H9 (cell line): ENCODE measurements around the gene CDC42. TPM values are rescaled to one million over a fixed set of nuclear protein-coding genes. Genes with fewer than 3 reads are reported as not detected.

Experiments used
- DNase-seq: peaks from one replicate; pipeline ENCODE4 v3.0.0-alpha.2; 2017
- H2AFZ ChIP-seq: one replicate; pipeline ENCODE4 v1.6.1; 2013; ENCODE audit warnings: mild to moderate bottlenecking, low read length, control low read depth, moderate library complexity
- H2AK5ac ChIP-seq: 2 replicates; pipeline ENCODE4 v1.6.1; 2013; ENCODE audit warnings: low read length, control low read depth, mixed read lengths; ENCODE audit not compliant: insufficient read length
- H2BK120ac ChIP-seq: one replicate; pipeline ENCODE4 v1.6.1; 2013; ENCODE audit warnings: low read depth, mild to moderate bottlenecking, low read length, control low read depth, inconsistent platforms; ENCODE audit not compliant: poor library complexity, severe bottlenecking
- H2BK12ac ChIP-seq: 2 replicates; pipeline ENCODE4 v1.6.1; 2013; ENCODE audit warnings: low read length, control low read depth, mixed read lengths, low read depth; ENCODE audit not compliant: insufficient read length
- H2BK15ac ChIP-seq: 2 replicates; pipeline ENCODE4 v1.6.1; 2013; ENCODE audit warnings: low read depth, low read length, control low read depth
- H2BK20ac ChIP-seq: one replicate; pipeline ENCODE4 v1.6.1; 2013; ENCODE audit warnings: low read depth, mild to moderate bottlenecking, low read length, control low read depth, inconsistent platforms; ENCODE audit not compliant: poor library complexity, severe bottlenecking
- H2BK5ac ChIP-seq: 2 replicates; pipeline ENCODE4 v1.6.1; 2013; ENCODE audit warnings: low read length, control low read depth, mixed read lengths; ENCODE audit not compliant: insufficient read length
- H3K14ac ChIP-seq: 2 replicates; pipeline ENCODE4 v1.6.1; 2013; ENCODE audit warnings: low read length, control low read depth; ENCODE audit not compliant: insufficient read depth
- H3K18ac ChIP-seq: 2 replicates; pipeline ENCODE4 v1.6.1; 2013; ENCODE audit warnings: low read depth, mild to moderate bottlenecking, mixed read lengths, low read length, control low read depth; ENCODE audit not compliant: insufficient read length
- H3K23ac ChIP-seq: 2 replicates; pipeline ENCODE4 v1.6.1; 2013; ENCODE audit warnings: low read length, control low read depth, mixed read lengths, low read depth; ENCODE audit not compliant: insufficient read length
- H3K23me2 ChIP-seq: 2 replicates; pipeline ENCODE4 v1.6.1; 2013; ENCODE audit warnings: low read depth, mild to moderate bottlenecking, mixed read lengths, low read length, control low read depth; ENCODE audit not compliant: insufficient read length, poor library complexity, severe bottlenecking
- H3K27ac ChIP-seq: 2 replicates; pipeline ENCODE4 v1.5.1; 2013; ENCODE audit warnings: low read length, control low read depth, mixed read lengths, low read depth; ENCODE audit not compliant: insufficient read length
- H3K27me3 ChIP-seq: 2 replicates; pipeline ENCODE4 v1.6.1; 2013; ENCODE audit warnings: low read length, control low read depth, inconsistent platforms; ENCODE audit not compliant: insufficient read depth
- H3K4ac ChIP-seq: 2 replicates; pipeline ENCODE4 v1.6.1; 2013; ENCODE audit warnings: low read depth, mild to moderate bottlenecking, control low read depth, inconsistent platforms, low read length, moderate library complexity
- H3K4me1 ChIP-seq: 2 replicates; pipeline ENCODE4 v1.6.1; 2013; ENCODE audit warnings: low read length, control low read depth, inconsistent platforms; ENCODE audit not compliant: insufficient read depth
- H3K4me2 ChIP-seq: 2 replicates; pipeline ENCODE4 v1.6.1; 2013; ENCODE audit warnings: low read length, control low read depth, mixed read lengths; ENCODE audit not compliant: insufficient read length, insufficient read depth
- H3K56ac ChIP-seq: 2 replicates; pipeline ENCODE4 v1.6.1; 2013; ENCODE audit warnings: low read depth, mild to moderate bottlenecking, mixed read lengths, low read length, control low read depth; ENCODE audit not compliant: insufficient read length
- H3K79me1 ChIP-seq: 2 replicates; pipeline ENCODE4 v1.6.1; 2013; ENCODE audit warnings: low read depth, mild to moderate bottlenecking, moderate library complexity, low read length, control low read depth, inconsistent platforms; ENCODE audit not compliant: insufficient read depth, poor library complexity, severe bottlenecking
- H3K79me2 ChIP-seq: 2 replicates; pipeline ENCODE4 v1.6.1; 2013; ENCODE audit warnings: low read length, control low read depth, inconsistent platforms; ENCODE audit not compliant: insufficient read depth
- H3K9ac ChIP-seq: 2 replicates; pipeline ENCODE4 v1.6.1; 2013; ENCODE audit warnings: low read length, control low read depth, mixed read lengths; ENCODE audit not compliant: insufficient read length; ENCODE audit errors: extremely low read depth
- H3K9me3 ChIP-seq: one replicate; pipeline ENCODE4 v1.6.1; 2013; ENCODE audit warnings: low read depth, low read length, inconsistent platforms; ENCODE audit not compliant: control insufficient read depth
- H3T11ph ChIP-seq: one replicate; pipeline ENCODE4 v1.6.1; 2013; ENCODE audit warnings: mild to moderate bottlenecking, low read length, control low read depth, inconsistent platforms
- H4K20me1 ChIP-seq: one replicate; pipeline ENCODE4 v1.6.1; 2013; ENCODE audit not compliant: control insufficient read depth, insufficient read length, insufficient read depth
- H4K5ac ChIP-seq: 2 replicates; pipeline ENCODE4 v1.6.1; 2013; ENCODE audit warnings: low read depth, mild to moderate bottlenecking, mixed read lengths, low read length, control low read depth; ENCODE audit not compliant: insufficient read length
- H4K8ac ChIP-seq: replicated peaks from 2 replicates; pipeline ENCODE4 v1.6.1; 2013; ENCODE audit warnings: low read length, control low read depth, mixed read lengths, low read depth; ENCODE audit not compliant: insufficient read length
- H4K91ac ChIP-seq: 2 replicates; pipeline ENCODE4 v1.6.1; 2013; ENCODE audit warnings: low read depth, mild to moderate bottlenecking, moderate library complexity, mixed read lengths, low read length, control low read depth; ENCODE audit not compliant: insufficient read length
- H3K27ac Mint-ChIP-seq, 3 experiments: 2 replicates in 2 of 3; 3 replicates in 1 of 3; pipeline ENCODE4 v1.8.0; 2020 to 2021; ENCODE audit warnings: mixed read lengths in 3 of 3, mild to moderate bottlenecking in 1 of 3, moderate library complexity in 1 of 3
- H3K27me3 Mint-ChIP-seq: 2 replicates; pipeline ENCODE4 v1.8.0; 2021; ENCODE audit warnings: low read depth, mild to moderate bottlenecking, moderate library complexity, mixed read lengths
- H3K36me3 Mint-ChIP-seq, 3 experiments: 2 replicates in 2 of 3; 3 replicates in 1 of 3; pipeline ENCODE4 v1.8.0; 2020 to 2021; ENCODE audit warnings: low read depth in 3 of 3, mixed read lengths in 3 of 3; ENCODE audit not compliant: insufficient read depth in 1 of 3
- H3K4me1 Mint-ChIP-seq, 2 experiments: 2 replicates each; pipeline ENCODE4 v1.8.0; 2020; ENCODE audit warnings: mixed read lengths in 2 of 2
- H3K4me3 Mint-ChIP-seq, 2 experiments: 2 replicates in 1 of 2; 3 replicates in 1 of 2; pipeline ENCODE4 v1.8.0; 2020 to 2021; ENCODE audit warnings: mild to moderate bottlenecking in 2 of 2, mixed read lengths in 2 of 2, moderate library complexity in 1 of 2
- H3K9me3 Mint-ChIP-seq, 2 experiments: 2 replicates in 1 of 2; 3 replicates in 1 of 2; pipeline ENCODE4 v1.8.0; 2020; ENCODE audit warnings: mild to moderate bottlenecking in 2 of 2, mixed read lengths in 2 of 2, moderate library complexity in 1 of 2
- CTCF ChIP-seq: fragments of 200-600 bp; sonication (generic); conservative IDR thresholded peaks from 3 replicates; pipeline ENCODE4 v1.8.0; 2021; ENCODE audit warnings: antibody characterized with exemption, mild to moderate bottlenecking
- WGBS: extraction: QIAGEN DNeasy Blood & Tissue Kit; methylation state at CpG from one replicate; pipeline ENCODE4 v1.1.7; 2013; ENCODE audit warnings: missing lambda C conversion rate, low lambda C conversion rate, mixed read lengths; ENCODE audit not compliant: insufficient read length; ENCODE audit errors: extremely low coverage; 5-methylcytosine and 5-hydroxymethylcytosine counted together
- total RNA-seq: library from RNA; stranded (reverse); gene quantifications from 2 replicates; pipeline ENCODE4 v1.2.1, GENCODE V29; 2021

CDC42 gene
- total RNA-seq, 1 experiment from 2014 or later, result 197 TPM

GRCh38 chr1:22114083-22115012 is 61.8 kb downstream of the CDC42 start:
- Histone ChIP-seq H3K9me3 (no peaks in the 10 kb centered on the region), H2AK5ac (no peak overlapping the region), H3K23me2 (no peaks in the 10 kb centered on the region), H3K18ac (no peak overlapping the region), H2AFZ (no peak overlapping the region), H2BK120ac (no peak overlapping the region), H4K91ac (no peak overlapping the region), H3K56ac (no peak overlapping the region), H3K14ac (no peak overlapping the region), H2BK5ac (no peak overlapping the region), H4K8ac (no peak overlapping the region), H4K20me1 (no peaks in the 10 kb centered on the region), H3T11ph (no peak overlapping the region), H3K9ac (no peak overlapping the region), H3K27me3 (no peaks in the 10 kb centered on the region), H2BK20ac (no peak overlapping the region), H2BK15ac (no peak overlapping the region), H3K23ac (no peak overlapping the region), H2BK12ac (no peak overlapping the region), H4K5ac (no peak overlapping the region), H3K4me1 (no peaks in the 10 kb centered on the region; the same call in 1 of the 2 replicates), H3K4ac (no peak overlapping the region), H3K4me2 (no peak overlapping the region), H3K79me2 (no peaks in the 10 kb centered on the region), H3K79me1 (no peaks in the 10 kb centered on the region), H3K27ac (no peak overlapping the region)
- no peak for TF ChIP-seq CTCF
- Mint-ChIP-seq H3K4me1 (peaks cover 24 to 34% of the 10 kb centered on the region in 2 experiments), H3K9me3 (no peaks in the 10 kb centered on the region), H3K27me3 (no peaks in the 10 kb centered on the region), H3K4me3 (no peak overlapping the region), H3K27ac (peak overlapping the region; percentile 37 to 85 (median 54); a peak in 5 of 7 replicates), H3K36me3 (peaks cover under 1 to 8% (median 1%) of the 10 kb centered on the region in 3 experiments; a peak in 4 of 7 replicates)
- no CpG with 5 or more reads among the region's 18 CpGs for WGBS
- DNase-seq, result peak; percentile 28
